ENCODE data around the gene MEG3.

The MEG3 gene

GRCh38 chr14:100786131-100786530, 39.8 kb upstream of the MEG3 start:
- Mint-ChIP-seq H3K27me3 (ENCODE audit: low read depth) (peaks cover 27% of the 10 kb centered on the region), H3K9me3 (no peaks in the 10 kb centered on the region), H3K36me3 (ENCODE audit: low read depth) (no peaks in the 10 kb centered on the region), H3K27ac (peak overlapping the region; percentile 30 to 66 (median 45)), H3K4me3 (no peak overlapping the region), H3K4me1 (peaks cover 88% of the 10 kb centered on the region)
- TF ChIP-seq, protein P1, sequence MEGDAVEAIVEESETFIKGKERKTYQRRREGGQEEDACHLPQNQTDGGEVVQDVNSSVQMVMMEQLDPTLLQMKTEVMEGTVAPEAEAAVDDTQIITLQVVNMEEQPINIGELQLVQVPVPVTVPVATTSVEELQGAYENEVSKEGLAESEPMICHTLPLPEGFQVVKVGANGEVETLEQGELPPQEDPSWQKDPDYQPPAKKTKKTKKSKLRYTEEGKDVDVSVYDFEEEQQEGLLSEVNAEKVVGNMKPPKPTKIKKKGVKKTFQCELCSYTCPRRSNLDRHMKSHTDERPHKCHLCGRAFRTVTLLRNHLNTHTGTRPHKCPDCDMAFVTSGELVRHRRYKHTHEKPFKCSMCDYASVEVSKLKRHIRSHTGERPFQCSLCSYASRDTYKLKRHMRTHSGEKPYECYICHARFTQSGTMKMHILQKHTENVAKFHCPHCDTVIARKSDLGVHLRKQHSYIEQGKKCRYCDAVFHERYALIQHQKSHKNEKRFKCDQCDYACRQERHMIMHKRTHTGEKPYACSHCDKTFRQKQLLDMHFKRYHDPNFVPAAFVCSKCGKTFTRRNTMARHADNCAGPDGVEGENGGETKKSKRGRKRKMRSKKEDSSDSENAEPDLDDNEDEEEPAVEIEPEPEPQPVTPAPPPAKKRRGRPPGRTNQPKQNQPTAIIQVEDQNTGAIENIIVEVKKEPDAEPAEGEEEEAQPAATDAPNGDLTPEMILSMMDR (IDR thresholded peaks at IDR 0.05; ENCODE audit: unreplicated experiment in 3 of 3): no peak

DNA sequence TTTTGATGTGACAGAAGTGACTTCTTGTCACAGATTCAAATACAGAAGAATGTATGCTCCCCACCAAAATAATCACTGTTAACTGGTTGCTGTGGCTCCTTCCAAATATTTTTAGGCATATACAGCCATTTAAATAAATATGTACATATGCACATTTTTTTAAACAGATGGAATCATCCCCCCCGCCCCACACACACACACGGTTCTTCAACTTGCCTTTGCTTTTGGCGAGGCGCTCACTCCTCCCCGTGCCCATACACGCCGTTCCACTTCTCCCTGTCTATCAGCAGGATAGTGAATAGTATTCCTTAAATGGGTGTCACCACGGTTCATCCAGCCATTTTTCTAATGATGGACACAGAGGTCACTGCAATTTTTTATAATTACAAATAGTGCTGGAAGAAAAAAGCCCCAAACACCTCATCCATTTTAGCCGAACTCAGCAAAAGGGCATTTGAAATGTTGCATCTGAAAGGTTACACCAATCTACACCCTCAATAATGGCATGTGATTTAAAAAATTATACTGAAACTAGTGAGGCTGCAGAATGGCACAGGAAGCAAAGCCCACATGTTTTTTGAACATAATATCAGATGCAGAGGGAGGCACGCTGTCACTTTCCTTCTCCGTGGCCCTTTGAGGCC, 39.2 kb upstream of the MEG3 start:
- Mint-ChIP-seq H3K36me3 (ENCODE audit: low read depth) (no peaks in the 10 kb centered on the region), H3K27ac (peak overlapping the region in 2 of 3 experiments; percentile 66 to 76), H3K27me3 (ENCODE audit: low read depth) (peaks cover 26% of the 10 kb centered on the region), H3K4me3 (peak overlapping the region in 1 of 3 experiments; percentile 51), H3K4me1 (peaks cover 92% of the 10 kb centered on the region), H3K9me3 (no peaks in the 10 kb centered on the region)
- TF ChIP-seq, protein P1 (IDR thresholded peaks at IDR 0.05; ENCODE audit: unreplicated experiment in 3 of 3): no peak

- Mint-ChIP-seq H3K9me3 (no peaks in the 10 kb centered on the region), H3K36me3 (ENCODE audit: low read depth) (no peaks in the 10 kb centered on the region), H3K27me3 (ENCODE audit: low read depth) (peaks cover 18% of the 10 kb centered on the region), H3K4me3 (no peak overlapping the region), H3K27ac (peak overlapping the region in 2 of 3 experiments; percentile 64 to 87), H3K4me1 (peaks cover 89% of the 10 kb centered on the region)
- TF ChIP-seq, protein P1 (IDR thresholded peaks at IDR 0.05; ENCODE audit: unreplicated experiment in 3 of 3): no peak
Observed at GRCh38 chr14:100787659-100788058, 38.3 kb upstream of the MEG3 start.

DNA sequence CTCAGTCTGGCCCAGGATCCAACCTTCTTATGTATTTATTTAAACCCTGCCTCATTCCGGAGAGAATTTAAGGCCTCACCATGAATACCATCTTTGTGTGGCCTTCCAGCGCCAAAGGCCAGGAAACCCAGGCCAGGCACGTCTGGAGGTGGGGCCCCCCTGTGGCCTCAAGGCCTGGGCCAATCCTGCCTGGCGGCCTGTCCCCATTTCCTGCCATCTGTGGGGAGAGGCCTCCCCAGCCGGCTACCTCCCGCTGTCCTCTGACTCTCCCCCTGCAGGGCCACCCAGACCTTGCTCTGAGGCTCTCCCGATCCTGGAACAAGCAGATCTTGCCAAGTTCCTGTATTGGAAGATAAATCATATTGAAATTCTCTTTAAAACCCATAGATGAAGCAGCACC, 37.4 kb upstream of the MEG3 start:
- peaks cover 14% of the 10 kb centered on the region for H3K27me3 Mint-ChIP-seq (ENCODE audit: low read depth)
- peak overlapping the region; percentile 64 to 87 (median 77) for H3K27ac Mint-ChIP-seq
- TF ChIP-seq, protein P1 (IDR thresholded peaks at IDR 0.05; ENCODE audit: unreplicated experiment in 3 of 3): no peak
- peaks cover 82% of the 10 kb centered on the region for H3K4me1 Mint-ChIP-seq
- peak overlapping the region in 1 of 3 experiments; percentile 45 for H3K4me3 Mint-ChIP-seq
- H3K9me3 Mint-ChIP-seq: no peaks in the 10 kb centered on the region
- H3K36me3 Mint-ChIP-seq (ENCODE audit: low read depth): no peaks in the 10 kb centered on the region

DNA sequence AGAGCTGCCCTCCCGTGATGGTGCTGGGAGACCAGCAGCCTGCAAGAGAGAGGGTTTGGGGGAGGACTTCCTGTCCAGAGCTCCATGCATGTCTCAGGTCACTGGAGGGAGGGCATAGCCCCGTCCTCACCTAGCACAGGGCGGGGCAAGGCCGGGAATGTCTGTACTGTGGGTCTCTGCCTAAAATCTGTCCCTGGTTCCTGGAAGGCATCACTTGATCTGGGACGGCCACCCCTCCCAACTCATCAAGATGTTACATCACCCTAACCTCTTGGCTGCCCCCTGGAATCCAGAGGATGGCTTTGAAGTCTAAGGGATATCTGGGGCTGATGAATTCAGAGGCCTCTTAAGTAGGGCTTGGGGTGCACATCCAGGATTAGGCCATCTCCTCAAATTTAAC, 37.0 kb upstream of the MEG3 start:
- TF ChIP-seq, protein P1 (IDR thresholded peaks at IDR 0.05; ENCODE audit: unreplicated experiment in 3 of 3): no peak
- Mint-ChIP-seq H3K4me3 (no peak overlapping the region), H3K27me3 (ENCODE audit: low read depth) (peaks cover 14% of the 10 kb centered on the region), H3K36me3 (ENCODE audit: low read depth) (no peaks in the 10 kb centered on the region), H3K27ac (peak overlapping the region; percentile 64 to 87 (median 77)), H3K4me1 (peaks cover 79% of the 10 kb centered on the region), H3K9me3 (no peaks in the 10 kb centered on the region)
